Breast epithelium (tissue), 4 donors: ENCODE measurements around the gene HOXB2. TPM values are rescaled to one million over a fixed set of nuclear protein-coding genes. Genes with fewer than 3 reads are reported as not detected.

Source experiments
- DNase-seq, 2 donors: peaks; one replicate each; pipeline ENCODE4 v3.0.0-alpha.2; 2019; ENCODE audit warnings: low spot score in 2 of 2
- H3K27ac ChIP-seq, 2 donors: fragments of 200-600 bp; sonication (generic) in 1 of 2; one replicate each; pipeline ENCODE4 v1.5.1; 2016 to 2019; ENCODE audit warnings: mild to moderate bottlenecking in 1 of 2
- H3K27me3 ChIP-seq, 2 donors: fragments of 200-600 bp; sonication (generic) in 1 of 2; one replicate each; pipeline versions ENCODE4 v1.5.1 to v1.6.0; 2017 to 2019; ENCODE audit warnings: control low read depth in 1 of 2, mild to moderate bottlenecking in 1 of 2
- H3K36me3 ChIP-seq: fragments of 200-600 bp; one replicate; pipeline ENCODE4 v1.5.1; 2019
- H3K4me1 ChIP-seq, 2 donors: fragments of 200-600 bp; sonication (generic); one replicate each; pipeline ENCODE4 v1.5.1; 2016 to 2019; ENCODE audit warnings: control low read depth in 1 of 2
- H3K4me3 ChIP-seq, 3 donors: fragments of 200-600 bp; sonication (generic); 1 replicate in 2 of 3; 2 replicates in 1 of 3; pipeline ENCODE4 v1.5.1; 2016 to 2019; ENCODE audit warnings: mild to moderate bottlenecking in 3 of 3, moderate library complexity in 2 of 3
- H3K9me3 ChIP-seq, 2 donors: fragments of 200-600 bp; sonication (generic) in 1 of 2; one replicate each; pipeline ENCODE4 v1.5.1; 2016 to 2019; ENCODE audit warnings: control low read depth in 1 of 2
- CTCF ChIP-seq, 3 donors: fragments of 450-650 bp; IDR thresholded peaks; one replicate each; pipeline ENCODE4 v1.5.1; 2016 to 2017; ENCODE audit warnings: antibody characterized with exemption in 3 of 3, mild to moderate bottlenecking in 3 of 3, moderate library complexity in 3 of 3
- POLR2A ChIP-seq: fragments of 450-650 bp; IDR thresholded peaks from one replicate; pipeline ENCODE4 v1.6.1; 2016; ENCODE audit warnings: antibody characterized with exemption, mild to moderate bottlenecking, moderate library complexity
- POLR2AphosphoS5 ChIP-seq, 3 donors: sonication (generic); formaldehyde crosslinking; IDR thresholded peaks; one replicate each; pipeline ENCODE4 v1.6.1; 2017; ENCODE audit warnings: antibody characterized with exemption in 3 of 3
- intact Hi-C: fragments of 100-400 bp; cut with DNase I; formaldehyde crosslinking; loops from one replicate; pipeline ENCODE4 v1.15.1; 2023; ENCODE audit warnings: low total_unique reads
- total RNA-seq, 3 donors: library from RNA; depleted of rRNA; stranded (reverse); fragments of >200 nt; gene quantifications; one replicate each; pipeline ENCODE4 v1.1.0, GENCODE V29; 2016

The HOXB2 gene
- total RNA-seq, 3 donors from 2014 or later, result 13.6 to 36.4 (median 19.6) TPM

- Histone ChIP-seq H3K36me3 (no peaks in the 10 kb centered on the region), H3K9me3 (no peaks in the 10 kb centered on the region), H3K27ac (peak overlapping the region; percentile 24 to 92), H3K4me1 (peaks cover 0 to 3% of the 10 kb centered on the region in 2 donors), H3K4me3 (peak overlapping the region in 2 of 3 donors; percentile 15 to 51), H3K27me3 (peaks cover 0 to 15% of the 10 kb centered on the region in 2 donors)
- intact Hi-C loops, result no loop called here
- no peak for DNase-seq
- TF ChIP-seq POLR2A (no peak), CTCF (IDR thresholded peaks at IDR 0.05) (no peak), POLR2AphosphoS5 (IDR thresholded peaks at IDR 0.05) (no peak)
Observed at GRCh38 chr17:48559840-48560817, 15.2 kb upstream of the HOXB2 start.

DNA sequence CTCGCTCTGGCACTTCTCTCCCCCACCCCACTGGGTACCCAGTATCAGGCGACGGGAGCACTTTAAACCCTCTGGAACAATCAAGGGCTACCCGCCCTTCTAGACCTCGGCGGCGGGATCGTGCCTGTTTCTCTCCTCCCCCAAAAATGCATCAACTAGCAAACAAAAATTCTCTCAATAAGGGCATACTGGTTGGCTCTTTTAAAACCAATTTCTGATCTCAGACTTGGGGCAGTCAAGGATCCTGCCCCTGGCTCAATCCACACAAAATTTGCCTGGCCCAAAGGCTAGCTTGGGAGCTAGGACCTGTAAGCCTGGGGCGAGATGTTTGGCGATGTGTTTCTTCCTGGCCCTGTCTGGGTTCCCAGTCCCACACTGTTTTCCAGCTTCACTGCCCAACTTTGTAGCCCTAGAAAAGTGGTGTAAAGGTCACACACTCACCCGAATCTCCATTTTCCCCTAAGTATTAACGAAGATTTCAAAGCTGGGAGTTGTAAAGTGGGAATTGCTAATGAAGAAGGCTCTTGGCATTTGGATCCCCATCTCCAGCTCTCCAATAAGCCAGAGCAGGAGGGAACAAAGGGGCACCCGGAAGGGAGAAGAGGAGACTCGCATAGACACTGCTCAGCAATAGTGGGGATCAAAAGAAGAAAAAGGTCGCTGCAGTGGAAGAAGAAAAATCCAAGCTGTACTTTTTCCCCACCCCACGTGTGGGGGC is 14.4 kb upstream of the HOXB2 start:
- intact Hi-C loops, result no loop called here
- peaks cover 0 to 3% of the 10 kb centered on the region in 2 donors for H3K4me1 ChIP-seq

GRCh38 chr17:48558831-48559121 is 13.9 kb upstream of the HOXB2 start:
- TF ChIP-seq CTCF (IDR thresholded peaks at IDR 0.05) (no peak), POLR2A (no peak), POLR2AphosphoS5 (IDR thresholded peaks at IDR 0.05) (no peak)
- intact Hi-C loops, result no loop called here
- H3K27me3 ChIP-seq, result peaks cover 0 to 7% of the 10 kb centered on the region in 2 donors
- H3K4me1 ChIP-seq, result peaks cover 0 to 3% of the 10 kb centered on the region in 2 donors
- H3K4me3 ChIP-seq, result peak overlapping the region in 2 of 3 donors; percentile 15 to 51
- no peaks in the 10 kb centered on the region for H3K36me3 ChIP-seq
- no peaks in the 10 kb centered on the region for H3K9me3 ChIP-seq
- H3K27ac ChIP-seq, result peak overlapping the region; percentile 64 to 92
- no peak for DNase-seq

More for the DNA sequence above, 14.4 kb upstream of the HOXB2 start:
- TF ChIP-seq POLR2AphosphoS5 (IDR thresholded peaks at IDR 0.05), result no peak
- TF ChIP-seq POLR2A, result no peak
- TF ChIP-seq CTCF (IDR thresholded peaks at IDR 0.05), result no peak
- Histone ChIP-seq H3K4me3 (peak overlapping the region in 2 of 3 donors; percentile 15 to 51), H3K36me3 (no peaks in the 10 kb centered on the region), H3K27ac (peak overlapping the region; percentile 64 to 92), H3K9me3 (no peaks in the 10 kb centered on the region), H3K27me3 (peaks cover 0 to 12% of the 10 kb centered on the region in 2 donors)
- DNase-seq, result no peak

DNA sequence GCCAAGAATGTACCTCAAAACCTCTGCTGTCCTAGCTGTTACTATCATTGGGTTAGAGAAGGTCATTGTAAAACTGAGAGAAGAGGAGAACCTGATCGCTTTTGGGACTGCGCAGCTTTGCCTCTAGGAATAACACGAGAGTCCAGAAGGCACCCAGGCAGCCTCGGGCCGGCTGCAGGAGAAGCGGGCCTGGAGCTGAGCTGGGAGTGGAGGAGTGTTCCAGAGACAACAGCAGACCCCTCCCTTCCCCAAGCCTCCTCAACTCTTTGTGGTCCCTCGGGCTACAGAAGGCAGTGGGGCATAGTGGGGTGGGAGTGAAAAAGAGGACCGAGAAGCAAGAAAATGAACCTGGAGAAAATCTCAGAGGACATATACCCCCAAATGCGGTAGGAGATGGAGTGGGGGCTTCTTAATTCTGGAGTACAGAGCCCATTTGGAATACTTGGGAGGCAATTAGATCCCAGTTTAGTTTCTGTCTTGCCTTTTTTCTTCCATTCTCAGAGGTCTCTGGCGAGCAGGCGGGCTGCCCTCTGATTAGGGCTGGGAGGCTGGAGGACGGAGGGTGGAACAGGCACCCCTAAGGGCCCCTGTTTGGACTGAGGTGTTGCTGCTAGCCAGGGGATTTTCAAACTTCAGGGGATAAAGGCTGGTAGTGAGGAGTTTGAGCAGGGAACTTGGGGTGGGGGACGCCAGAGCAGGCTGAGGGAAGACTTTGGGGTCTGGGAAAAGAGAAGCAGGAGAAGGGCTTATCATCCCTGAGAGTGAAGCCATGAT is 13.3 kb upstream of the HOXB2 start:
- DNase-seq, result no peak
- H3K9me3 ChIP-seq, result no peaks in the 10 kb centered on the region
- TF ChIP-seq POLR2A (no peak), POLR2AphosphoS5 (IDR thresholded peaks at IDR 0.05) (no peak), CTCF (IDR thresholded peaks at IDR 0.05) (no peak)
- no peaks in the 10 kb centered on the region for H3K4me1 ChIP-seq
- peak overlapping the region in 2 of 3 donors; percentile 15 to 51 for H3K4me3 ChIP-seq
- intact Hi-C loops, result no loop called here
- peak overlapping the region; percentile 64 to 92 for H3K27ac ChIP-seq
- H3K27me3 ChIP-seq, result peaks cover 0 to 2% of the 10 kb centered on the region in 2 donors
- H3K36me3 ChIP-seq, result no peaks in the 10 kb centered on the region
